ENCODE data around the gene BDKRB2. TPM values are rescaled to one million over a fixed set of nuclear protein-coding genes. Genes with fewer than 3 reads are reported as not detected.

Gene BDKRB2
- total RNA-seq, 1 donor from 2014 or later: 0.15 TPM

DNA sequence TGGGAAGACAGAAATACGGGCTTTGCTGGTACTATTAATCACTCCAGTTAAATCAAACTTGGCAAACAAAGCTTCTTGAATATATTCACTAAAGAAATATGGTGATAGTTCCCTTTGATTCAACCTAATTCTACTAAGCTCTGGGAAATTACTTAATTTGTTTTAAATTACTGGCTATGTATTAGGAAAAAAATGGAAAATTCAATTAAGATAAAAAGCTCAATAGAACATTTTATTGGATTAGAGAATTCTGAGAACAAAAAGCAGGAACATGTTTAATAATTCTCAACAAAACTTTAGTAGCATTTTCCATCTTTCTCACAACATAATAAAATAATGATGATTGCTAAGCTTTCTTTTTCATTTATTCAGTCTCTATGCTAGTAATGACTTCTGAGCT lies 81.6 kb downstream of the BDKRB2 start:
- TF ChIP-seq, protein P1, sequence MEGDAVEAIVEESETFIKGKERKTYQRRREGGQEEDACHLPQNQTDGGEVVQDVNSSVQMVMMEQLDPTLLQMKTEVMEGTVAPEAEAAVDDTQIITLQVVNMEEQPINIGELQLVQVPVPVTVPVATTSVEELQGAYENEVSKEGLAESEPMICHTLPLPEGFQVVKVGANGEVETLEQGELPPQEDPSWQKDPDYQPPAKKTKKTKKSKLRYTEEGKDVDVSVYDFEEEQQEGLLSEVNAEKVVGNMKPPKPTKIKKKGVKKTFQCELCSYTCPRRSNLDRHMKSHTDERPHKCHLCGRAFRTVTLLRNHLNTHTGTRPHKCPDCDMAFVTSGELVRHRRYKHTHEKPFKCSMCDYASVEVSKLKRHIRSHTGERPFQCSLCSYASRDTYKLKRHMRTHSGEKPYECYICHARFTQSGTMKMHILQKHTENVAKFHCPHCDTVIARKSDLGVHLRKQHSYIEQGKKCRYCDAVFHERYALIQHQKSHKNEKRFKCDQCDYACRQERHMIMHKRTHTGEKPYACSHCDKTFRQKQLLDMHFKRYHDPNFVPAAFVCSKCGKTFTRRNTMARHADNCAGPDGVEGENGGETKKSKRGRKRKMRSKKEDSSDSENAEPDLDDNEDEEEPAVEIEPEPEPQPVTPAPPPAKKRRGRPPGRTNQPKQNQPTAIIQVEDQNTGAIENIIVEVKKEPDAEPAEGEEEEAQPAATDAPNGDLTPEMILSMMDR (IDR thresholded peaks at IDR 0.05; ENCODE audit: unreplicated experiment): no peak

GRCh38 chr14:96287856-96288255 lies 83.2 kb downstream of the BDKRB2 start:
- TF ChIP-seq, protein P1 (IDR thresholded peaks at IDR 0.05; ENCODE audit: unreplicated experiment): no peak
- Mint-ChIP-seq H3K27me3 (ENCODE audit: unreplicated experiment) (no peaks in the 10 kb centered on the region), H3K4me1 (ENCODE audit: unreplicated experiment) (peaks cover 3% of the 10 kb centered on the region), H3K27ac (ENCODE audit: unreplicated experiment) (no peak overlapping the region), H3K4me3 (ENCODE audit: unreplicated experiment) (no peak overlapping the region), H3K9me3 (ENCODE audit: unreplicated experiment) (no peaks in the 10 kb centered on the region), H3K36me3 (ENCODE audit: low read depth, unreplicated experiment) (no peaks in the 10 kb centered on the region)
- no peak for DNase-seq (ENCODE audit: low spot score)

More for the DNA sequence above, 81.6 kb downstream of the BDKRB2 start:
- Mint-ChIP-seq H3K27ac (ENCODE audit: unreplicated experiment) (no peak overlapping the region), H3K4me3 (ENCODE audit: unreplicated experiment) (no peak overlapping the region), H3K9me3 (ENCODE audit: unreplicated experiment) (no peaks in the 10 kb centered on the region), H3K27me3 (ENCODE audit: unreplicated experiment) (no peaks in the 10 kb centered on the region), H3K4me1 (ENCODE audit: unreplicated experiment) (peaks cover 3% of the 10 kb centered on the region), H3K36me3 (ENCODE audit: low read depth, unreplicated experiment) (no peaks in the 10 kb centered on the region)
- no peak for DNase-seq (ENCODE audit: low spot score)

Other genes with a start within 250 kb of the BDKRB2 start
- gene C14orf132, start 165.5 kb upstream of the BDKRB2 start, total RNA-seq (ENCODE audit: unreplicated experiment): 4.4 TPM
- not detected for gene BDKRB1, start 51.4 kb downstream of the BDKRB2 start, total RNA-seq (ENCODE audit: unreplicated experiment)
- 14.1 TPM for gene ATG2B, start 158.5 kb downstream of the BDKRB2 start, total RNA-seq (ENCODE audit: unreplicated experiment)
- 27.6 TPM for gene GSKIP, start 158.7 kb downstream of the BDKRB2 start, total RNA-seq (ENCODE audit: unreplicated experiment)
- gene AK7, start 187.3 kb downstream of the BDKRB2 start, total RNA-seq (ENCODE audit: unreplicated experiment): 4.5 TPM